ENCODE measurements around the gene ARTN.

ARTN gene

DNA sequence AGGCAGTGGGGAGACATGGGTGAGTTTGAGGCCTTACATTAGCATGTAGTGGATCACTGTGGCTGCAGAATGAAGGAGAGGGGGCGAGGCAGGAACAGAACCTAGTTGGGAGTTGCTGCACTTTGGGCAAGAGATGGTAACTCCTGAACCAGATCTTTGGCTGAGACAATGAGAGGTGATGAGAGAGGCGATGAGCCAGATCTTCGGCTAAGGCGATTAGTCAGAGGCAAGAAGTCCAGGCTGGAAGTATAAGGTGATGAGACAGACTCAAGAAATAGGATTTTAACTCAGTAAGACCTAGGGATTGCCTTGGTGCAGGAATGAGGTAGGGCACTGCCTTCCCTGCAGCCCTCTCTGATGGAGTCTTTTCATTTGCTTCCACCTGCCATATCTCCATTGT is 9.1 kb upstream of the ARTN start:
- DNase-seq (ENCODE audit: low read depth, low spot score), result no peak

DNA sequence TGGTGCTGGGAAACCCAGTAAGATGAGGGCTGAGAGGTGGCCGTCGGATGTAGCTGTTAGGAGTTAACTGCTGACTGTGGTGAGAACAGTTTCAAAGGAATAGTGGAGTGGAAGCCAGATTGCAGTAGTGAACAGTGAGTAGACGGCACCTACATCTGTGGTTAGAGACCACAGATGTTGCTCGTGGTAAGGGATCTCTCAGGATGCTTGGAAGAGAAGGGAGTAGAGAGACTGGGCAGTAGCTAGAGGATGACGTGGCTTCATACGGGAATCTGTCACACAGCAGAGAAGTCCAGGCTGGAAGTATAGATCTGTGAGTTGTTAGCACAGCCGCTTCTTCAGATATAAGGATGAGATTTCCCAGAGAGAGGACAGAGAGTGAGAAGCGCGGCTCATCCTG is 7.8 kb upstream of the ARTN start:
- no peak for DNase-seq (ENCODE audit: low read depth, low spot score)

DNA sequence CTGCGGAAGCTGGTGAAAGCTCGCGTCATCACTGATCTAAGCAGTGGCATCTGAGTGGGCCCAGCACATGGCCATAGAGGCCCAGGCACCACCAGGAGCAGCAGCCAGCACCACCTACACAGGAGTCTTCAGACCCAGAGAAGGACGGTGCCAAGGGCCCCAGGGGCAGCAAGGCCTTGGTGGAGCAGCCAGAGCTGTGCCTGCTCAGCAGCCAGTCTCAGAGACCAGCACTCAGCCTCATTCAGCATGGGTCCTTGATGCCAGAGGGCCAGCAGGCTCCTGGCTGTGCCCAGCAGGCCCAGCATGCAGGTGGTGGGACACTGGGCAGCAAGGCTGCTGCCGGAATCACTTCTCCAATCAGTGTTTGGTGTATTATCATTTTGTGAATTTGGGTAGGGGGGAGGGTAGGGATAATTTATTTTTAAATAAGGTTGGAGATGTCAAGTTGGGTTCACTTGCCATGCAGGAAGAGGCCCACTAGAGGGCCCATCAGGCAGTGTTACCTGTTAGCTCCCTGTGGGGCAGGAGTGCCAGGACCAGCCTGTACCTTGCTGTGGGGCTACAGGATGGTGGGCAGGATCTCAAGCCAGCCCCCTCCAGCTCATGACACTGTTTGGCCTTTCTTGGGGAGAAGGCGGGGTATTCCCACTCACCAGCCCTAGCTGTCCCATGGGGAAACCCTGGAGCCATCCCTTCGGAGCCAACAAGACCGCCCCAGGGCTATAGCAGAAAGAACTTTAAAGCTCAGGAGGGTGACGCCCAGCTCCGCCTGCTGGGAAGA is 3.2 kb upstream of the ARTN start:
- DNase-seq (ENCODE audit: low read depth, low spot score), result no peak

DNA sequence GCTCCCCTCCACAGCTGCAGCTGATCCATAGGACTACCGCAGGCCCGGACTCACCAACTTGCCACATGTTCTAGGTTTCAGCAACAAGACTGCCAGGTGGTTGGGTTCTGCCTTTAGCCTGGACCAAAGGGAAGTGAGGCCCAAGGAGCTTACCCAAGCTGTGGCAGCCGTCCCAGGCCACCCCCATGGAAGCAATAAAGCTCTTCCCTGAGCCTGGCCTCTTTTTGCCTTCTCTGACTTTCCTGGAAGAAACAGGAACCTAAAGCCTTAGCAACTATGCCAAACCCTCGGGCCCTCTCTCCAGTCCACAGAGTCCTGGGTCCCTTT is 2.7 kb upstream of the ARTN start:
- DNase-seq (ENCODE audit: low read depth, low spot score), result no peak

DNA sequence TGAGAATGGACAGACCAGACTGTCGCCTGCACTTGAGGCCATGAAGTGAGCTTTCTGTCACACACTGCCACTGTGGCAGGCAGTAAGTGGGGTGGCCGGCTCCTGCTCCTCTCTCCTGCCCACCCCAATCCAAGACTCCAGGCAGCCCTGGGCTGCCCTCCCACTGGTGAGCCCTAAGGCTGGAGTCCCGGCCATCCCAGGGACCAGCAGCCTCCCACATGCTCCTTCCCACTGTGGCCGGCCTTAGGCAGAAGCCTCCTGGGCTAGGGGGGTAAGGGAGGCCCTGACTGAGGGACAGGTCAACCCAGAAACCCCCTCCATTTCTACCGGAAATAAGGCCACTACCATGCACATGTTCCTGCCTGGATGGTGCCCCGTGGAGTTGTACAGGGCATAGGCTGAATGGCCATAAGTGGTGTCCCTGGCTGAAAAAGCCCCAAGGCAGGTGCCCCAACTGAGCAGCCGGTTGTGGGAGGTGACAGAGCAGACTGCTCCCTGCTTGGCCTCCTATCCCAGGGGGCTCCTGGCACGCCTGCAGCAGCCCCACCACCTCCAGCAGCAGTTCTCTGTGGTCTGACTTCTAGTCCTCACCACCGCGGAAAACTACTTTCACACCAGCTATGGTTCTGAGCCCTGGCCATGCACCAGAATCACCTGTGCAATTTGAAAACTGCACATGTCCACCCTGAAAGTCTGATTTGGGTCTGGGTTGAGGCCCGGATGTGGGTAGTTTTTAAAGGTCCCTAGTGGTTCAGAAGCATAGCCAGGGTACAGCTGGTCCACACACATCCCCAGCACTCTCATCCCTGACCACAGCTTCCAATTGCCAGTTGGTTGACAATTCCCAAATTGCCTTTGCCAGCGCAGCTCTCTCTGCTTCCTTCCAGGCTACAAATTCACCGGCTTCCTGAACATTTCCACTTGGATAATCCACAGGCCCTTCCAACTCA is 1.6 kb upstream of the ARTN start:
- DNase-seq (ENCODE audit: low read depth, low spot score), result no peak

DNA sequence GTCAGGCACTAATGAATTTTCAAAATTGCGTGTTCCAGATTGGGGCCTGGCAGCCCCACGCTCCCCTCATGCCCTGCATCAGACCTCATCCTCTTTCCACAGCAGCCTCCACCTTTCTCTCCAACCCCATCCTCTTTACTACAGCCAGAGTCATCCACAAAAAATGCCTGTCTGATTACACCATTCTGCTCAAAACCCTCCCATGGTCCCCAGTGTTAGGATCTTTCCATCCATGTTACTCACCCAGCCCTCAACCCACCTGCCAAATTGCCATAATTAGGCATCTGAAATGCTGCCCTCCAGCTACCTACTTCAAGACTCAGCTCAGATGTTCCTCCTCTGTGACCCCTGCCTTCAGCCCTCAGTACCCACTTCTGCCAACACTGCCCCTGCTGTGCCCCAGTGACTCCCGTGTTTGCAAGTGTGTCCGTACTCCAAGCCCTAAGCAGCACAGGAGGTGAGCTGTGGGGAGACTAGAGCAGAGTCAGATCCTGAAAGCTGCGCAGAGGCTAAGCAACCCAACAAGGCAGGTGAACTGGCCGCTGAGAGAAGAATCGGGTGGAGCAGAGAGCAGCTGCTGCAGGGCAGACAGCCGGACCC is 715 bp upstream of the ARTN start:
- no peak for DNase-seq (ENCODE audit: low read depth, low spot score)

DNA sequence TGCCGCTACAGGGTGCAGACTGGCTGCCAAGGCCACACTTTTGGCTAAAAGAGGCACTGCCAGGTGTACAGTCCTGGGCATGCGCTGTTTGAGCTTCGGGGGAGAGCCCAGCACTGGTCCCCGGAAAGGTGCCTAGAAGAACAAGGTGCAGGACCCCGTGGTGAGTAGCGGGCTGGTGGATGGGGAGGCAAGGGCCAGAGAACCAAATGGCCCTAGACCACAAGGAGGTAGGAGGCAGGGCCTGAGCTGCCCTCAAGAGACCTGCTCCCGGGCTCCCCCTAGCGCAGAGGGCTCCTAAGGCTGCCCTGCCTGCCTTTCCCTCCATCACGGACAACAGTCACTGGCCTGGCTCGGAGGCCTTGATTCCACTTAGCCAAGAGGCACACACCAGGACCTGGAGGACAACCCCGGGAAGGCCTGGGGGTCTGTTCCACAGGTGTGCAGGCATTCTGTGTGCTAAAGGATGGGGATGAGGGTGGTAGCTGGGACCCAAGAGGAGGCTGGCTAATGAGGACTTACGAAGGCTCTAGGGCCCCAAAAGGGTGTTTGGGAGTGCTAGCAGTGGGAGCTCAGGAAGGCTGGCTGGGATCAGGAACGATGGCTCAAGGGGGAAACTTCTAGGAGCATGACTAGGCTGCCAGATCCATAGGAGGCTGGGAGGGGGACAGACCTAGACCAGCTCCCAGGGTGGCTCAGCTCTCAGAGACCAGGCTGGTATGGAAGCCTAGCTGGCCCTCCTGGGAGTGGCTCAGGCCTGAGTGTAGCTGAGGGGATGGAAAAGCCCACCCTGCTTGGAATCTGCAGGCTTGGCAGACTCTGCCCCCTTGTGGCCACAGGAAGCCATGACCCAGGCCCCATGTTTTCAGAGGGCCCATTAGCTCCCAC is 742 bp downstream of the ARTN start:
- peak; percentile 71 for DNase-seq (ENCODE audit: low read depth, low spot score)

DNA sequence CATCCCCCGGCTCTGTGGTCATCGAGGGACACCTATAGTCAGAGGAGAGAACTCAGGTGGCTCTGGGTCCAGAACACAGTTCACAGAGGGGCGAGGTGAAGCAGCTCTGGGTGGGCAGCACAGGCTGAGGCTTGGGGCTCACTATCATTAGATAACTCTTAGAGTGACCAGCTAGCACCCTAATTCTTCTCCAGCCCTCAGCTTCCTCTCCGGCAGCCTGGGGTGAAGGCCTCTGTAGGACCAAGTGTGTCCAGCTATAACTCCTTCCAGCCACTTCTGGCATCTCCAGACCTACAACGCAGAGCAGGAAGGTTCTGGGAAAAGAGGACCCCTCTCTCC is 1.4 kb downstream of the ARTN start:
- DNase-seq (ENCODE audit: low read depth, low spot score), result no peak

DNA sequence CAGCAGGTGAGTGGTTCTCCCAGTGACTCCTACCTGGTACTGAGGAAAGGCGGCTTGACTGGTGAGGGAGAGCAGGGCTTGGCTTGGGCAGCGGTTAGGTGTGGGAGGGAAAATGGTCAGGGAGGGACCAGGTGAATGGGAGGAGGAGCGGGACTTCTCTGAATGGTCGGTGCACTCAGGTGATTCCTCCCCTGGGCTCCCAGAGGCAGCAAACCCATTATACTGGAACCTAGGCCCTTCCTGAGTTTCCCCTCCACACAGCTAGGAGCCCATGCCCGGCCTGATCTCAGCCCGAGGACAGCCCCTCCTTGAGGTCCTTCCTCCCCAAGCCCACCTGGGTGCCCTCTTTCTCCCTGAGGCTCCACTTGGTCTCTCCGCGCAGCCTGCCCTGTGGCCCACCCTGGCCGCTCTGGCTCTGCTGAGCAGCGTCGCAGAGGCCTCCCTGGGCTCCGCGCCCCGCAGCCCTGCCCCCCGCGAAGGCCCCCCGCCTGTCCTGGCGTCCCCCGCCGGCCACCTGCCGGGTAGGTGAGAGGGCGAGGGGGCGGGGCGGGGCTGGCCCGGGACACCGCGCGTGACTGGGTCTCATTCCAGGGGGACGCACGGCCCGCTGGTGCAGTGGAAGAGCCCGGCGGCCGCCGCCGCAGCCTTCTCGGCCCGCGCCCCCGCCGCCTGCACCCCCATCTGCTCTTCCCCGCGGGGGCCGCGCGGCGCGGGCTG is 2.3 kb downstream of the ARTN start:
- no peak for DNase-seq (ENCODE audit: low read depth, low spot score)

DNA sequence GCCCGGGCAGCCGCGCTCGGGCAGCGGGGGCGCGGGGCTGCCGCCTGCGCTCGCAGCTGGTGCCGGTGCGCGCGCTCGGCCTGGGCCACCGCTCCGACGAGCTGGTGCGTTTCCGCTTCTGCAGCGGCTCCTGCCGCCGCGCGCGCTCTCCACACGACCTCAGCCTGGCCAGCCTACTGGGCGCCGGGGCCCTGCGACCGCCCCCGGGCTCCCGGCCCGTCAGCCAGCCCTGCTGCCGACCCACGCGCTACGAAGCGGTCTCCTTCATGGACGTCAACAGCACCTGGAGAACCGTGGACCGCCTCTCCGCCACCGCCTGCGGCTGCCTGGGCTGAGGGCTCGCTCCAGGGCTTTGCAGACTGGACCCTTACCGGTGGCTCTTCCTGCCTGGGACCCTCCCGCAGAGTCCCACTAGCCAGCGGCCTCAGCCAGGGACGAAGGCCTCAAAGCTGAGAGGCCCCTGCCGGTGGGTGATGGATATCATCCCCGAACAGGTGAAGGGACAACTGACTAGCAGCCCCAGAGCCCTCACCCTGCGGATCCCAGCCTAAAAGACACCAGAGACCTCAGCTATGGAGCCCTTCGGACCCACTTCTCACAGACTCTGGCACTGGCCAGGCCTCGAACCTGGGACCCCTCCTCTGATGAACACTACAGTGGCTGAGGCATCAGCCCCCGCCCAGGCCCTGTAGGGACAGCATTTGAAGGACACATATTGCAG is 3.0 kb downstream of the ARTN start:
- no peak for DNase-seq (ENCODE audit: low read depth, low spot score)

DNA sequence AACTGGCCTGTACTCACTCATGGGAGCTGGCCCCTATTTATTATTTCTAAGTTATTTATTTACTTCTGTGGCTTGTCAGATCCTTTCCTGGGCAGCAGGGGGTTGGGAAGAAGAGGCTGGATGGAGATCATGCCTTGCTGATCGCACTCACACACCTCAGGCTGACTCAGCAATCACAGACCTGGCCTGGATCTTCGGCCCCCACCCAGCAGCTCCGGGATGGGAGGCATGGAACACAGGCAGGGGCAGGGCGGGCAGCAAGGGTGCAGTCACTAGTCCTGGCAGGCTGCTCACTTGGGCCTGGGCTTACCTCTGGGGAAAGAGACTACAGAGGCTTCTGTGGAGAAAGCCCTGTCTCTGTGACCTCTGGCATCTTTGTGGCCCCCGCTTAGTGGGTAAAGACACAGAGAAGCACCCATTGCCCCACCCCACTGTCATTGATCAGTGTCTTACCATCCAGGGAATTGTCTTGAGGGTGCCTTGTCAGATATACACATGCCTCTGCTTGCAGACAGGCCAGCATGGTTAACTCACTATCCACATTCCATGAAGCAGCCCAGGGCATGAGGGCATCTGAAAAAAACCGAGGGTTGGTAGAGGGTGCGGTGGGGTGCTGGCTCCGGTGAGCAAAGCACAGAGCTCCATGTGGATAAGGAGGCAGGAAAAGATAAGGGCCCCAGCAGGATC is 3.7 kb downstream of the ARTN start:
- DNase-seq (ENCODE audit: low read depth, low spot score), result no peak

DNA sequence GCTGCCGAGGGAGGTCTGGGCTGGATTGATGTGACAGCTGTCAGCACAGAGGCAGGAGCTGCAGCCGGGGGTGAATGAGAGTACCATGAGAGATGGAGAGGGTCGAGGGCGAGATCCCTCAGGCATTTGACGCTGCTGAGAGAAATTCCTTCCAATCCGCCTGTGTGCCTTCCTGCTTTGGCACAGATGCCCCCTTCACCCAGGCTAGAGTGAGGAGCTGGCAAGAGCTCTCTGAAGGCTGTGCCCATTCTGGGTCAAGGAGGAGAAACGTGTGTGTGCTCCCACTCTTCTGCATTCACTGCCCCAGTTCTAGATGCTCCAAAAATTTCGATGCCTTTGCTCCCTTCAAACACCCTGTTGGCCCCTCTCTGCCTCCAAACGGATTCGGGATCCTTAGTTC is 4.8 kb downstream of the ARTN start:
- DNase-seq (ENCODE audit: low read depth, low spot score), result no peak

DNA sequence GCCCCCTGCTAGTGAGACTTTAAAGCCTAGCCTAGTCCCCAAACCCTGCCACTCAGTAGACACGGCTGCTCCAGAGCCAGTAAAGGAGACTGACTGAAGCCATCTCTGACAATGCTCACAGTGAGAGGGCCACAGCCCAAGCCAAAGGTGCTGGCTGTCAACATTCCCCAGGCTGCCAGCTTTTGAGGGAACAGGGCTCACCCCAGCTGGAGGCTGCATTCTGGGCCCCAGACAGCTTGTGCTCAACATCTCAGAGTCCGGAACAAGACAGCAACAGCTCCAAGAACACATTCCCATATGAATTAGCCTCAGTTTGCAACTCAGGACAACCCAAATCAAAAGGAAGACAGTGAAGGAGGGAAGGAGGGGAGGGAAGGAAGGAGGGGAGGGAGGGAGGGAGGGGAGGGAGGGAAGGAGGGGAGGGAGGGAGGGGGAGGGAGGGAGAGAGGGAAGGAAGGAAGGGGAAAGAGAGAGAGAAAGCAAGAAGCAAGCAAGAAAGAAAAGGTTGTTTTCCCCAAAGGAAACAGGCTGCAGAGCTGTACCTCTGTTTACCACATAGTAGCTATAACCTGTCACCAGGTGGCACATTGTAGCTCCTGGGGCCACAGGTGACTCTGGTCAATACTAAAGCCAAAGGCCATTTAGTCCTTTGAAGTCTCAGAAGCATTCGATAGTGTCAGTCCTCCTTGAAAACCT is 5.4 kb downstream of the ARTN start:
- no peak for DNase-seq (ENCODE audit: low read depth, low spot score)

DNA sequence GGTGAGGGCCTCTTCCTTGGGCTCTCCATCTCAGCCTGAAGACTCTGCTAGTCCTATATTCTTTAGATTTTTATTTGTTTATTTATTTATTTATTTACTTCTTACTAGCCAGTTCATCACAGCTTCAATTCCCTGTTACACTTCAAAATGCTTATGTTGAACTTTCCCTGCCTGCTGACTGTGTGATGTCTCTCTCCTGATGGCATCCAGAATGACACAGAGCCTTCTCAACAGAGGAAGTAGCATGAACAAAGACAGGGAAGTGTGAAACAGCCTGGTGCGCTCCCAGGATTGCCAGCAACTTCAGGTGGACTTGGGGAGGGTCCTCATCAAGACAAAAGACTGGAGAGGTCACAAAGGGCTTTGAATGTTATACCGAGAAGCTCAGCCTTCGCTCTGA is 8.8 kb downstream of the ARTN start:
- no peak for DNase-seq (ENCODE audit: low read depth, low spot score)

DNA sequence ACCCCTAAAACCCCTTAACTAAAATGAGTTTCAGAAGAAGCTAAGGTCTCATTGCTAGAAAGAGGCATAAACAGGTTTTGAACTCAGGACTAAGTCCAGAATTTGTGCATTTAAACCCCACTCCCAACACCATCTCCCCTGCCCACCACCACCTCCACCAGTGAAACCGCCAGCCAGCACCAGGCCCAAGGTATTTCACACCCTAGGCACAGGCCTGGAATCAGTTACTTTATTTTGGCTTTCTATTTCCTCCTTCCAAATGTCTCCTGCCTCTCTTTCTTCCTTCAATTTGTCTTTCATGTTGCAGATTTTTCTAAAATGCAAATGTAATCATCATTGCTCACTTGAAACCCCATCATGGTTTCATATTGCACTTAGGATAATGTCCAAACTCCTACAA is 11.3 kb downstream of the ARTN start:
- DNase-seq (ENCODE audit: low read depth, low spot score), result no peak

DNA sequence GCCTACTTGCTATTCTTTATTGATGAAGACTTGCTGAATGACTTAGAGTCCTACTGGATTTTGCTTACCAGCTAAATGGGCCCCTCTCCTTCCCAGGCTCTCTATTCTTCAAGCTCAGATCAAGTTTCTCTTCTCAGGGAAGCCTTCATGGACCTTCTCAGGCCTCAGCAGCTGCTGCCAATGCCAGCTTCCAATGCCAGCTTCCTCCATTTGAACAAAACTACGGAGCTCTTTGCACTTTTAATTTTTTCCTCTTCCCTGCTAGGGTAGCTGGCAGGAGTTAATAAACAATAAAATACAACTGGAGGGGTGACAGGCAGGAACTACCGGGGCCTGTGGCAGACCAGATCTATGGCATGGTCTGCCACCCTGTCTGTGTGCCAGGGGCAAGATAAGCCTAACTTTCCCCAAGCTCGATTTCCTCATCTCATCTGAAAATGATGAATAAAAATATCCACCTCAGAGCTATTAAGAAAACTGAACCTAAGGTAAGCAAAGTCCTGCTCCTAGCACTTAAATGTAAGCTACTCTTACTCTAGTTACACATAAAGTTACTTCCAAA is 12.2 kb downstream of the ARTN start:
- no peak for DNase-seq (ENCODE audit: low read depth, low spot score)

DNA sequence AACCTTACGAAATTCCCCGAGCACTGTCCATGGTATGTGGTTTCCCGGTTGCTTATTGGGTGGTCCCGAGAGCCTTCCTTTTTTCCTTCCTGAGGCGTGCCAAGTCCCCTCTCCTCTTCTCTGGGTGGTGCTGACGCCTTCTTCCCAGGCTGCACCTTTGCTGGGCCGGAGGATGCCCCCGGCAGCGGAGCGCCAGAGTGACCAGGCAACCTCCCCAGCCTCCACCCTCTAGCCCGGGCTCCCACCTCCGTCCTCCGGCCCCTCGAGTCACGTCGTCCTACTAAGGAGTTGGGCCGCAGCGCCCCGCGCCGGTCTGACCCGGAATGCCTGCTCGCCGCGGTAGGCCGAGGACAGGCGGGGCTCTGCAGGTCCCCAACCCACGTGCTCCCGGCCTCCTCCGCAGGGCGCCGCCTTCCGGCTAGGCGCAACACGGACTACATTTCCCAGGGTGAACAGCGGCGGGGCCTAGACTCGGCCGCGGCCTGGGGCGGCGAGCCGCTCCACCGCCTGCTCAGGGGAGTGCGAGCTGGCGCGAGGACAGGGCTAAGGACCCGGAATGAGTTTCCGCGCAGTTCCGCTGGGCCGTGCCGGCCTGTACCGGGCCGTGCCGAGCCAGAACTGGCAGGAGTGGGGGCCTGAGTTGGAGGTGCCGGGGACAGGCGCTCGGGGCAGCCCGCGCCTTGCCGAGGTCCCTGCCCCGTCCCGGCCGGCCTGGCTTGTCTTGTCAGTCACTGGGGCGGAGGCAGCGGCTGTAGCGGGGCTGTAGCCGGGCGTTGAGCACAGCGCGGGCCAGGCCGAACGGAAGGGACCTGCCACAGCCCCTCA is 12.8 kb downstream of the ARTN start, which contains the start of gene IPO13:
Gene IPO13 (plus strand): TSS at position 715 of the 825 bp plus-strand sequence. CDS start 651 bp downstream, outside the sequence.
- peak; percentile 90 for DNase-seq (ENCODE audit: low read depth, low spot score)

Data from iPS DF 19.7 (cell line).